UCSD-AML1 (cell line): ENCODE data around the gene ZNF740.
"Not testable (repeated sequence)": the region's sequence is repeated elsewhere in the genome, so short reads cannot be mapped to it uniquely, and the experiment has no call there.

ENCODE experiments used
- DNase-seq: peaks from one replicate; lab custom pipeline; 2025; ENCODE audit not compliant: unreplicated experiment; lab: John Stamatoyannopoulos, UW

Gene ZNF740

GRCh38 chr12:53193985-53194716 is 13.6 kb downstream of the ZNF740 start:
- no peak for DNase-seq

- no peak for DNase-seq
These were observed 14.5 kb downstream of the ZNF740 start for GRCh38 chr12:53194973-53195372.

GRCh38 chr12:53195516-53196420 is 15.2 kb downstream of the ZNF740 start:
- no peak for DNase-seq

- no peak for DNase-seq
These were observed 16.0 kb downstream of the ZNF740 start for GRCh38 chr12:53196486-53196885.

- no peak for DNase-seq
These were observed 16.6 kb downstream of the ZNF740 start for GRCh38 chr12:53197011-53197640.

GRCh38 chr12:53198486-53199110 is 18.1 kb downstream of the ZNF740 start:
- DNase-seq: peak; percentile 46

GRCh38 chr12:53199700-53200099 is 19.2 kb downstream of the ZNF740 start:
- no peak for DNase-seq

GRCh38 chr12:53200107-53200457 is 19.6 kb downstream of the ZNF740 start:
- DNase-seq: no peak

- no peak for DNase-seq
These were observed 20.1 kb downstream of the ZNF740 start for GRCh38 chr12:53200458-53201176.

- no peak for DNase-seq
These were observed 20.6 kb downstream of the ZNF740 start for GRCh38 chr12:53201177-53201541.

GRCh38 chr12:53201639-53202038 is 21.1 kb downstream of the ZNF740 start:
- no peak for DNase-seq

- not testable (repeated sequence) for DNase-seq
These were observed 21.8 kb downstream of the ZNF740 start for GRCh38 chr12:53202316-53202715.

GRCh38 chr12:53204351-53204750 is 23.8 kb downstream of the ZNF740 start:
- no peak for DNase-seq

GRCh38 chr12:53205747-53206419 is 25.4 kb downstream of the ZNF740 start:
- no peak for DNase-seq

- no peak for DNase-seq
These were observed 26.5 kb downstream of the ZNF740 start, which contains the start of gene ITGB7 for GRCh38 chr12:53207042-53207441. Gene ITGB7 (minus strand): TSS chr12:53207251. CDS start chr12:53200443, 6,808 bp downstream.

- no peak for DNase-seq
These were observed 27.9 kb downstream of the ZNF740 start for GRCh38 chr12:53208435-53208834.

- DNase-seq: peak; percentile 48
These were observed 28.4 kb downstream of the ZNF740 start for GRCh38 chr12:53208877-53209463.

- no peak for DNase-seq
These were observed 30.3 kb downstream of the ZNF740 start for GRCh38 chr12:53210843-53211242.

- no peak for DNase-seq
These were observed 31.2 kb downstream of the ZNF740 start for GRCh38 chr12:53211476-53212381.
